Kidney (tissue), 14 donors: ENCODE results near the gene ZMIZ2. TPM values are rescaled to one million over a fixed set of nuclear protein-coding genes. Genes with fewer than 3 reads are reported as not detected.

ENCODE experiments used
- DNase-seq, 5 donors: peaks; one replicate each; pipeline ENCODE4 v3.0.0-alpha.2; 2013 to 2020
- FAIRE-seq: peaks from 2 replicates; lab custom pipeline; 2012; peaks lifted over from hg19 to GRCh38; lab: Jason Lieb, UNC
- H3K27ac ChIP-seq, 2 donors: one replicate each; pipeline ENCODE4 v1.7.0; 2013; ENCODE audit warnings: low read depth in 2 of 2, low read length in 2 of 2, inconsistent platforms in 1 of 2
- H3K27me3 ChIP-seq: one replicate; pipeline ENCODE4 v1.7.1; 2013; ENCODE audit warnings: low read length, inconsistent platforms; ENCODE audit not compliant: control insufficient read depth, insufficient read depth
- H3K36me3 ChIP-seq, 3 donors: one replicate each; pipeline versions ENCODE4 v1.7.0 to v1.7.1; 2013; ENCODE audit warnings: low read length in 3 of 3, control low read depth in 1 of 3, inconsistent platforms in 1 of 3; ENCODE audit not compliant: insufficient read depth in 3 of 3, control insufficient read depth in 2 of 3
- H3K4me1 ChIP-seq, 3 donors: one replicate each; pipeline versions ENCODE4 v1.7.0 to v1.7.1; 2013; ENCODE audit warnings: low read length in 3 of 3, inconsistent platforms in 1 of 3, low read depth in 1 of 3; ENCODE audit not compliant: control insufficient read depth in 2 of 3, insufficient read depth in 2 of 3
- H3K4me3 ChIP-seq, 3 donors: one replicate each; pipeline versions ENCODE4 v1.7.0 to v1.8.1; 2013; ENCODE audit warnings: low read length in 3 of 3, control low read depth in 1 of 3, inconsistent platforms in 1 of 3
- H3K9ac ChIP-seq, 3 donors: one replicate each; pipeline versions ENCODE4 v1.7.0 to v1.7.1; 2013; ENCODE audit warnings: low read length in 3 of 3, control low read depth in 1 of 3, inconsistent platforms in 1 of 3
- H3K9me3 ChIP-seq, 3 donors: one replicate each; pipeline versions ENCODE4 v1.7.0 to v1.7.1; 2013; ENCODE audit warnings: low read length in 3 of 3, control low read depth in 1 of 3, inconsistent platforms in 1 of 3; ENCODE audit not compliant: control insufficient read depth in 2 of 3, insufficient read depth in 1 of 3
- intact Hi-C: fragments of 100-400 bp; cut with DNase I; formaldehyde crosslinking; loops from one replicate; pipeline ENCODE4 v1.11.1; 2022
- polyA plus RNA-seq: library from polyadenylated mRNA; stranded (reverse); fragments of 350-450 nt; fragmentation: Illumina TruSeq; extraction: RNeasy Lipid Tissue Mini Kit (QIAGEN cat#74804); gene quantifications from one replicate; pipeline ENCODE4 v1.2.3, GENCODE V29; 2014; ENCODE audit warnings: low read depth, low replicate concordance; ENCODE audit not compliant: insufficient read depth
- total RNA-seq: library from RNA; stranded (reverse); fragmentation: NEBNext Ultra II Directional; extraction: Animal tissue kit (Norgen Biotek cat#: 25700); gene quantifications from one replicate; pipeline ENCODE4 v1.2.1, GENCODE V29; 2021
- TF ChIP-seq, protein P1 (sequence below): IDR thresholded peaks from 3 replicates; pipeline ENCODE4 v1.5.1; 2012; ENCODE audit warnings: mild to moderate bottlenecking, moderate library complexity, borderline replicate concordance; ENCODE audit not compliant: insufficient read depth; ENCODE audit errors: extremely low read depth
- donor health status: control.
- donor health status: control.
- donor health status: control.
- donor health status: control.
- donor health status: control.
- donor health status: DM: yes; HTN: yes; CAD: no.
- donor health status: Normal renal cell carcinoma (clear cell type).

The ZMIZ2 gene
- total and polyA plus RNA-seq, 2 donors from 2014 or later = 30.5 to 127 TPM

DNA sequence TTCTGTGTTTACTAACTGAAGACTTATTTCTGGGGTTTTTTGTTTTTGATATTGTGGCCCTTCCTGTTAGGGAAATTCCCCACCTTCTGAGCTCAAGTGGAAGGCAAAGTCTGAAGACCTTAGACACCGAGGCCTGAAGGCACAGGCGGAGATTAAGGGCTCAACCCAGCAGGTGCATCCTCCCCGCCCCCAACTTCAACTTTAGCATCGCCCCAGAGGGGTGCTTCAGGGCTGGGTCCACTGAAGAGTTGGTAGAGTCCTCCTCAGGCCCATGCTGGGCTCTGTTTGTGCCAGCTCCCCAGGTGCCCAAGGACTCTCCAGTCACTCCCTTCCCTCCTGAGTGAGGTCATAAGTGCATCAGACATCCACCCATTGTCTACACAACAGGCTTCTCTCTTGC is 38.4 kb downstream of the ZMIZ2 start:
- TF ChIP-seq, protein P1, sequence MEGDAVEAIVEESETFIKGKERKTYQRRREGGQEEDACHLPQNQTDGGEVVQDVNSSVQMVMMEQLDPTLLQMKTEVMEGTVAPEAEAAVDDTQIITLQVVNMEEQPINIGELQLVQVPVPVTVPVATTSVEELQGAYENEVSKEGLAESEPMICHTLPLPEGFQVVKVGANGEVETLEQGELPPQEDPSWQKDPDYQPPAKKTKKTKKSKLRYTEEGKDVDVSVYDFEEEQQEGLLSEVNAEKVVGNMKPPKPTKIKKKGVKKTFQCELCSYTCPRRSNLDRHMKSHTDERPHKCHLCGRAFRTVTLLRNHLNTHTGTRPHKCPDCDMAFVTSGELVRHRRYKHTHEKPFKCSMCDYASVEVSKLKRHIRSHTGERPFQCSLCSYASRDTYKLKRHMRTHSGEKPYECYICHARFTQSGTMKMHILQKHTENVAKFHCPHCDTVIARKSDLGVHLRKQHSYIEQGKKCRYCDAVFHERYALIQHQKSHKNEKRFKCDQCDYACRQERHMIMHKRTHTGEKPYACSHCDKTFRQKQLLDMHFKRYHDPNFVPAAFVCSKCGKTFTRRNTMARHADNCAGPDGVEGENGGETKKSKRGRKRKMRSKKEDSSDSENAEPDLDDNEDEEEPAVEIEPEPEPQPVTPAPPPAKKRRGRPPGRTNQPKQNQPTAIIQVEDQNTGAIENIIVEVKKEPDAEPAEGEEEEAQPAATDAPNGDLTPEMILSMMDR = no peak
- no peak for DNase-seq
- no peak overlapping the region for H3K4me3 ChIP-seq
- no peaks in the 10 kb centered on the region for H3K27me3 ChIP-seq
- no peak overlapping the region for H3K9ac ChIP-seq
- no peak overlapping the region for H3K27ac ChIP-seq
- FAIRE-seq = no peak
- H3K36me3 ChIP-seq = no peaks in the 10 kb centered on the region
- no peaks in the 10 kb centered on the region for H3K4me1 ChIP-seq
- H3K9me3 ChIP-seq = peaks cover 0 to 5% (median 0%) of the 10 kb centered on the region in 3 donors
- intact Hi-C loops = no loop called here

DNA sequence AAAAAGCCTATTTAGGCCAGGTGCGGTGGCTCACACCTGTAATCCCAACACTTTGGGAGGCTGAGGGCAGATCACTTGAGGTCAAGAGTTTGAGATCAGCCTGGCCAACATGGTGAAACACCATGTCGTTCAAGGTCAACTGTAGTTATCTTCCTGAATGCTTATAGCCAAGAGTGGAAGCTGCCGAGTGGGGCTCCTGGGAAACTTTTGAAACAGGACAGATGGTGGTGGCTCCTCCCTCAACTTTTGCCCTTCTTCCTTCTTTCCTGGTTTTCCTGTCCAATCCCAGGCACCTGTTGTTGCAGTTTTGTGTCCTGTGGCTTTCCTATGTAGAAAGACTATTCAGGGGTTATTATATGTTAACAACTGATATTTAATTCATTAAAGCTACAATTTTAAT is 39.1 kb downstream of the ZMIZ2 start:
- TF ChIP-seq, protein P1 = no peak
- Histone ChIP-seq H3K9ac (no peak overlapping the region), H3K27me3 (no peaks in the 10 kb centered on the region), H3K27ac (no peak overlapping the region), H3K36me3 (no peaks in the 10 kb centered on the region), H3K9me3 (peaks cover 0 to 5% (median 0%) of the 10 kb centered on the region in 3 donors), H3K4me3 (no peak overlapping the region), H3K4me1 (no peaks in the 10 kb centered on the region)
- intact Hi-C loops = no loop called here
- FAIRE-seq (no peak), DNase-seq (no peak)

DNA sequence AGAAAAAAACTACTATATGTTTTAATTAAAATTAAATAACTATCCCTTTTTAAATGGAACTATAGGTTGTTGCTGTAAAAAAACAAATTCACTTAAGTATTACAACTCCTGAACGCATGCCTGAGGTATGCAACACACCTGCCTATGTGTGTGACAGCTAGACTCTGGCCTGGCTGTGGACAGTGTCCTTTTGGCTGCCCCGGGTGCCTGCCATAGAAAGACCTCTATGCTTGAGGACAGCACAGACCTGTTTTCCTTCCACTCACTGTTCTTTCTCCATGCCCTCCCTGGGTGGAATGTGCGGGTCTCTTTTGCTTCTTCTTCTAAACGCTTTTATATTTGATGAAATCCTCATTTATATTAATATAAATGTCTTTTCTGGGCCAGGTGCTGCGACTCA is 41.3 kb downstream of the ZMIZ2 start:
- intact Hi-C loops = no loop called here

More for the DNA sequence above, 41.3 kb downstream of the ZMIZ2 start:
- H3K4me1 ChIP-seq = no peaks in the 10 kb centered on the region
- no peak overlapping the region for H3K27ac ChIP-seq
- DNase-seq (no peak), FAIRE-seq (no peak)
- no peaks in the 10 kb centered on the region for H3K9me3 ChIP-seq
- H3K27me3 ChIP-seq = no peaks in the 10 kb centered on the region
- TF ChIP-seq, protein P1 = no peak
- H3K36me3 ChIP-seq = no peaks in the 10 kb centered on the region
- no peak overlapping the region for H3K9ac ChIP-seq
- no peak overlapping the region for H3K4me3 ChIP-seq
